T47D (cell line): ENCODE results near the gene TMEM59L.
"Not testable (repeated sequence)": the region's sequence is repeated elsewhere in the genome, so short reads cannot be mapped to it uniquely, and the experiment has no call there.

ENCODE experiments used
- DNase-seq, 2 experiments: peaks; one replicate each; pipeline versions ENCODE4 v3.0.0 to v3.0.0-alpha.2; 2011 to 2012; ENCODE audit warnings: low read depth in 1 of 2, low spot score in 1 of 2
- JUND ChIP-seq: IDR thresholded peaks from 2 replicates; pipeline ENCODE4 v1.6.1; 2012; ENCODE audit warnings: low read depth
- in situ Hi-C: cut with HindIII; loops from 2 replicates; pipeline ENCODE4 v1.10.0; 2016; ENCODE audit warnings: low sequenced_read_pairs, low pct_unique_long_range_greater_than_20kb

Gene TMEM59L

DNA sequence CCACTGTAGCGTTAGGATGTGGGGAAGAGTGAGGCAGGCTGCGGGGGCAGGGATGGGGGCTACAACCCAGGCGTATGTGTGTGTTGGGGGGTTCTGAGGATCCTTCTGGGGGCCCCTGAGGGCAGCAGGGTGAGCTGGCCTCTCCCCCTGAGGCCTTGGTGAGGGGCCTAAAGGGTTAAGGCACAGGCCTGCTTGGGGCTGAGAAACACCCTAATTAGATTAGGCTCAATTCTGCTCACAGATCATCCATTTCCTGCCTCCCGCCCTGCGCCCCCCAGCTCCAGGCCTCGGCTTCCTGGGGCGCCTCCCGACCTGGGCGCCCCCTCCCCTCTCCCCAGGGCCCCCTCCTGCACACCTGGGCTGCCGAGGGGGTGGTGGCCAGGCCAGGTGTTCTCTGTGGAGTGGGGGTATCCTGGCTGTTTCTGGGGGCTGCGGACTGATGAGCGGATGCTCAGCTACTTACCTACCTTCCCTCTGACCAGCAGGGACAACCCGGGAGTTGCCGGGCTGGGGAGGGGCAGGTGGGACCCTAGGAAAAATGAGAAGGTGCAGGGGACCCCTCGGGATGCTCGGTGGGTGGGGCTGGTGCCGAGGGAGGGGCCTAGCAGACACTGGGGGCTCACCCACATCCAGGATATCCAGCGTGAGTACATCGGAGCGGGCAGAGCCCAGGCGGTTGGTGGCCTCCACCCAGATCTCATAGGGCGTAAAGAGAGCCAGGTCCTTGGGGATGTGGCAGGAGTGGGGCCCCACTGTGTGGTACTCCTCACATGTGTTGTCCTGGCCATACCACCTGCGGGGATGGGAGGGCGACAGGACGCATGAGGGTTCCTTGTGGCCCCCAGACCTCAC is 14.6 kb upstream of the TMEM59L start:
- no peak for TF ChIP-seq JUND
- no peak for DNase-seq
- in situ Hi-C loops, result no loop called here

DNA sequence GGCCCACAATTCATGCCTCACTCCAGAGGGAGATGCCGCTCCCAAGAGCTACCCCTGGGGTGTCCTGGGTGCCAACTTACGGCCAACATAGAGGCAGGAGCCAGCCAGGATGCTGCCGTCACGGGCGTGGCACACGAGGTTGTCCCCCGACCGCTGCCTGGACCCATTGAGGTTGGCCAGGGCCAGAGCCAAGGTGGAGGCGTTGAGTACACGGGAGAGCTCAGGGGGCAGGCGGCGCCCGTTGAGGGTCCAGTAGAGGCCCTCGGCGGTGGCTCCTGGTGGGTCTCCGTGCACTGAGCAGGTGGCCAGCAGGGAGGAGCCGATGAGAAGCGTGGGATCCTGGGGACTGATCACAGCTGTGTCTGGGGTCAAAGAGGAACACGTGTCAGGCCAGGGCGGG is 13.2 kb upstream of the TMEM59L start:
- DNase-seq, result no peak
- no peak for TF ChIP-seq JUND

DNA sequence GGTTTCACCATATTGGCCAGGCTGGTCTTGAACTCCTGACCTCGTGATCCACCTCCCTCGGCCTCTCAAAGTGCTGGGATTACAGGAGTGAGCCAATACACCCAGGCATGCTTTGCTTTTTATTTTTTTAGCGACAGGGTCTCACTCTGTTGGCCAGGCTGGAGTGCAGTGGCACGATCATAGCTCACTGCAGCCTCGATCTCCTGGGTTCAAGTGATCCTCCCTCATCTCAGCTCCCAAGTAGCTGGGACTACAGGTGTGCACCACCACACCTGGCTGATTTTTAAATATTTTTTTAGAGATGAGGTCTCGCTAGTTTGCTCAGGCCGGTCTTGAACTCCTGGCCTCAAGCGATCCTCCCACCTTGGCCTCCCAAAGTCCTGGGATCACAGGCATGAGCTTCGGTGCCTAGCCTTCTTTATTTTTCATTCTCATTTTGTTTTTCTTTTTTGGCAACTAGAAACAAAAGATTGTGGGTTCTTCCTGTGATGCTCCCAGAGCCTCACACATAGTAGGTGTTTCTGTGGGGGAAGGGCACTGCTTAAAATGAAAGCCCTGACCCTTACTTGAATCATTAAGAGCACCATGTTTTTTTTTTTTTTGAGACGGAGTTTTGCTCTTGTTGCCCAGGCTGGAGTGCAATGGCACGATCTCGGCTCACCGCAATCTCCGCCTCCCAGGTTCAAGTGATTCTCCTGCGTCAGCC is 11.8 kb upstream of the TMEM59L start:
- in situ Hi-C loops, DNase-seq: not testable (repeated sequence)

More for the DNA sequence above, 13.2 kb upstream of the TMEM59L start:
- in situ Hi-C loops, result no loop called here

DNA sequence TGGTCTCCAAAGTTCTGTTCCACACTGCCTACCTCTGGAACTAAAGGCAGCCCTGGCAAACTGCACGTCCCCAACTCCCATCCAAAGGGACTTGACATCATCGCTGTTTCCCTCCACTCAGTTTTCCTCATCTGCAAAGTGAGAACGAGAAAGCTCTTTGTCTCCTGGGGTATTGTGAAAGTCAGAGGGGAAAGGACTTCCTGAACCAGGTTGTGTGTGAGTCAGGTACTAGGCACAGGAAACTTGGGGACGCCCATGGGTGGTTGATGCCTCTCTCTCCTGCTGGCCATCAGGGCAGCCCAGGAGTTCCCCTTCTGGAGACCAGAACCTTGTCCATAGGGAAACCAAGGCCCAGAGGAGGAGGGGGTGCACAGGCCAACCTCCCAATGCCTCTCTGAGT is 10.8 kb upstream of the TMEM59L start:
- no peak for TF ChIP-seq JUND
- no peak for DNase-seq
- in situ Hi-C loops, result no loop called here

DNA sequence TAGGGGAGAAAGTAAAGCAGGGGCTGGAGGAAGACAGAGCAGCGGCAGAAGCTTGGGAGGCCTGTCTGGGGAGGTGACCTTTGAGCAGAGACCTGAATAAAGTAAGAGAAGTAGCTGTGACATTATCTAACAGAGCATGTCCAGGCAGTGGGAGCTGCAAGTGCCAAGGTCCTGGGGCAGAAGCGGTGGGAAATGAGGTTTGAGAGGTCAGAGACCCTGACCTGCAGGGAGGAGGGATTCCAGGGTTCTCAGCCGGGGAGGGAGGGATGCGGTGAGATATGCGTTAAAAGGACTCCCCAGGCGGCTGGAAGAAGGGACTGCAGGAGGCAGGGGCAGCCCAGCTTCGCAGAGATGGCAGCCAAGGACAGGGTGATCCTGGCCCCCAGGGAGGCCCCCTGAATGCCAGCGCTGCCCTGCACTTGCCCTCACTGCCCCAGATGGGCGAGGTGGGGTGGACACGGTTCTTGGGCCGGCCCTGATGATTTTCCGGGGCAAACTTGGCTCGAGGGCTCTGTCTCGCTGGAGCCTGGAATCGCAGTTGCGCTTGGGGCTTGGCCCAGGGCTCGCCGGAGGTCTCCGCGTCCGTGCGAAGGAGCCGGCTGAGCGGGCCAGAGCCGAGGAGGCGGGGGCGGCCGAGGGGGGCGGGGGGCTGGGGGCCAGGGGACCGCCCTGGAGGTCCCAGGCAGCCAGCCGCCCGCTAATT is 9.3 kb upstream of the TMEM59L start:
- TF ChIP-seq JUND, result no peak
- in situ Hi-C loops, result no loop called here
- DNase-seq, result no peak

DNA sequence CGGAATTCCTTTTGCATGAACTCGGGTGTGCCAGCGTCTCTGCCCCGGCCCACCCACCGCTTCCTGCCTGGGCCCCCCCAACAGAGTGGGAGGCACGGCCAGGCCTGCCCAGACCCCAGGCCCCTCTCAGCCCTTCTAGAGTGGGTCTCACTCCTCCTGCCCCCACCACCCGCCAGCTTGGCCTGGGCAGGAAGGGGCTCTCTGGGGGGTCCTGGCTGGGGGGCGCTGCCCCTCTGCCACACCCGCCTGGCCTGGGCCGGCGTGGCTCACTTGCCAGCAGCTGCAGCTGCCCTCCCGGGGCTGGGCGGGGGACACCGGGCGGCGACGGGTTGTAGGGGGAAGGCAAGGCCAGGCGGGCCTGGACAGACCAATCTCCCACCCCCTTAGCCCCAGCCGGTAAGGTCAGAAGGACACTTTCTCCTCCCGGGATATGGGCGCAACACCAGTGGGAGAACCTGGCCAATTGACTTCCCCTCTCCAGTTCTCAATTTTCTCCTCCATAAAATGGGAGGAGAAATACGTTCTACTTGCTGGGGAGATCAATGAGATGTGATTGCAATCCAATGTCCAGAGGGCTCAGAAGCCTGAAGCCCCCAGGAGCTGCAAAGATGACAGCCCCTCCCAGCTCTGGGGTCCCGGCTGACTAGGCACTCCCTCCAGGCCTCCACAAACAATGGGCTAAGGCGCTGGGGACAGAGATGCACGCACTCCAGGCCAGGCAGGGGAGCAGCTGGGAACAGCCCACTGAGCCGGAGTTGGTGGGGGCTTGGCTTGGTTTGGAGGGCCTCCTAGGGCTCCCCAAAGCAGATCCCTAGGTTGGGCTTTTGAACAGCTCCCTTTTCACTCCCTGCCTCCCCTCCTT is 8.5 kb upstream of the TMEM59L start:
- TF ChIP-seq JUND, result no peak
- in situ Hi-C loops, result no loop called here

DNA sequence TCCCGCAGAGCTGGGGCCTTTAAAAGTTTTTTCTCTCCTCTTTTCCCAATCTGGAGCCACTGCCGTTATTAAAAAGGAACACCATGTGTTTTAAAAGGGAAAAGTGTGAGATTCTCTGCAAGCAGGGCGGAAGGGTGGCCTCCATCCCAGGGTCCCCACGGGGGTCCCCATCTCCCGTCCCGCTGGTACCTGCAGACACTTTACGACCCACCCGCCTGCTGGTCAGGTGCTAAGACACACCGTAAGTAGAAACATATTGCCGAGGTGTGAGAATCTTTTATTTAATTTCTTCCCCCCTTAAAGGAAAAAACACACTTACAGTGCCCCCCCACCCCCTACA is 7.9 kb upstream of the TMEM59L start:
- in situ Hi-C loops, result no loop called here
- DNase-seq, result no peak
- no peak for TF ChIP-seq JUND

More for the DNA sequence above, 8.5 kb upstream of the TMEM59L start:
- DNase-seq, result no peak

DNA sequence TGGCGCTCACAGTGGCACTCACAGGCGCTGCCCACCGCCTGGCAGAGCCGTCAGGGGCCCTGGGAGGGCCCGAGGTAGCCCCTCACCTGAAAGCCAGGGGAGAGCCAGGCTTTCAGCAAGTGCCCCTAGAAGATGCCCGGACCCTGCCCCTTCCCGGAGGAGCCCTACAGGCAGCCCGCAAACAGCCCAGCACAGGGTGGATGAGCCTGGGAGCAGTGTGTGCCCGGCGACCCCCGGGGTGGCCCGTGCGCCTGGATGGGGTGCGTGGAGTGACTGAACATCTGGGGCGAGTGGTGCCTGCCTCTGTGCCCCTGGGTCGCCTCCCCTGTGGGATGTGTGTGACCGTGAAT is 7.5 kb upstream of the TMEM59L start:
- in situ Hi-C loops, result no loop called here
- no peak for DNase-seq
- no peak for TF ChIP-seq JUND

DNA sequence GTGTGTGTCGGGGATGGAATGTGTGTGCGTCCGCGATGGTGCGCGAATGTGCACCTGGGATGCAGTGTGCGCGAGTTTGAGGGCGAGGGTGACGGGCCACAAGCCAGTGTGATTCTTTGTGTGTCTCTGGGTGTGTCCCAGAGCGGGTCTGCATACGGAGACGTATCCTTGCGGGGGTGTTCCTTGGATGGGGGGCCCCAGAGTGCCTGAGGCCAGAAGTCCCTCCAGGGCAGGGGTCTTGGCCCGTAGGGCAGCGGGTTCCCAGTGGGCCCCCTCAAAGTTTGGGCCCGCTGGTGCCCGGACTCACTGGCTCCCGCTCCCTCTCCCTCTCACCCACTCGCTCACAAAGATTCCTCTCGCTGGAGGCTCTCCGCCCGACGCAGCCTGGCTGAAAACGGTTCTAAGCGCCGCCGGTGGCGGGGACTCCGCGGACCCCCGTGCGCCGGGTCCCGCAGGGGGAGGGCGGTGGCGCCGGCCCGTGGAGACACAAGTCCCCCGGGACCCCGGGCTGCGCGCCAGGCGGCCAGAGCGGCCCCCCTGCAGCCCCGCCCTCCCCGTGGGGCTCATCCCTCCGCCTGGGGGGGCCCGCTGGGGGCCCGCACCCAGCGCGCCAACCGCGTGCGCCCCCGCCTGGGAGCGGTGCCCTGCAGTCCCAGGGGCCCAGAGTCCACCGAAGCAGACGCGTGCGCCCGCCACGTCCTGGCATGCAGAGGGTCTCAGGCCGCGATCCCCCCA is 7.0 kb upstream of the TMEM59L start:
- in situ Hi-C loops, result no loop called here
- DNase-seq, result no peak
- no peak for TF ChIP-seq JUND

DNA sequence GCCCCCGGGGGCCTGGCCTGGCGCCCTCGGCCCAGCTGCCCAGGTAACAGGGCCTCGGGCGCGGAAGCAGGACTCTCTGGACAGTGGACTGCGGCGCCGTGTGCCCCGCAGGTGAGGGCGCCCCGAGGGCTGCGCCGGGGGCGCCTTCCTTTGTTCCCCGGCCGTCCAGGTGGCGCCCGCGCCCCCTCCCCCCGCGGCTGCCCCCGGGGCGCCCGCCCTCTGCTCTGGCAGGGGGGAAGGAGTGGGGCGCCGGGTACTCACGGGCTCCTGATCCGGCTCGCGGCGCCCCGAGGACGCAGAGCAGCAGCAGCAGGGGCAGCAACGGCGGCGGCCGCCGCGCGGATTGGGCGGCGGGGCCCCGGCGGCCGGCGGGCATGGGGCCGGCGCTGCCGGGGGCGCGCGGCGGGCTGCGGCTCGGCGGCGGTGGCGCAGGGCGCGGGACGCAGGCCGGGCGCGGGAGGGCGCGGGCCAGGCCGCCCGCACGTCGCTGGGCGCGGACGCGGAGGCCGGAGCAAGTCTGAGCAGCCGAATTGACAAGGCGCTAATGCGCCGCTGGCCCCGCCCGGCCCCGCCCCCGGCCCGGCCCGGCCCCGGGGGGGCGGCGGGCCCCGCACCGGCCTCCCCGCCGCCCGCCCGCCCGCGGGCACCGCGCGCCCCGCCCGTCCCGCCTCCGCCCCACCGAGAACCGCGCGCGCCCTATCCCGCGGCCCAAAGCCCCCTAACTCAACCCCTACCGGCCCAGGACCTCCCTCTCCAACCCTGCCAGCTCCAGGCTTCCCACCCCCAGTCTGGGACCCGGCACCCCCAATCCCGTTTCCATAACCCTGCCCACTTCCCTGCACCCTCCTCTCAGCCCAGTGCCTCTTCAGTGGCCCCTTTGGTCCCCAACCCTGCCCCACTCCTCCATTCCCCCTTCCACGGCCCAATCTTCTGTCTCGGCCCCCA is 6.1 kb upstream of the TMEM59L start, which contains the start of gene CRLF1:
CRLF1 (minus strand) TSS at position 519 of the 945 bp plus-strand sequence; CDS start at position 376, 143 bp downstream.
- TF ChIP-seq JUND, result no peak
- DNase-seq, result no peak
- in situ Hi-C loops, result no loop called here
